GM10266 (cell line): ENCODE measurements around the gene DHPS.

Source experiments
- DNase-seq: peaks from one replicate; pipeline ENCODE4 v3.0.0; 2012; ENCODE audit errors: extremely low spot score
- CTCF ChIP-seq: IDR thresholded peaks from 2 replicates; pipeline ENCODE4 v1.5.1; 2012; ENCODE audit warnings: mild to moderate bottlenecking, low read depth; ENCODE audit not compliant: control insufficient read depth, insufficient read depth; ENCODE audit errors: missing control alignments

The DHPS gene

GRCh38 chr19:12695096-12695495 lies 13.4 kb upstream of the DHPS start:
- TF ChIP-seq CTCF = no peak
- DNase-seq = no peak

GRCh38 chr19:12694641-12695040 lies 13.0 kb upstream of the DHPS start:
- DNase-seq = no peak
- no peak for TF ChIP-seq CTCF

GRCh38 chr19:12692960-12693359 lies 11.3 kb upstream of the DHPS start:
- no peak for DNase-seq
- TF ChIP-seq CTCF = no peak

GRCh38 chr19:12689581-12690216 lies 8.0 kb upstream of the DHPS start:
- no peak for TF ChIP-seq CTCF
- DNase-seq = no peak

- DNase-seq = no peak
- TF ChIP-seq CTCF = no peak
Measured at GRCh38 chr19:12689012-12689411, 7.3 kb upstream of the DHPS start.

GRCh38 chr19:12687496-12688196 lies 6.0 kb upstream of the DHPS start, which contains the start of gene GNG14:
GNG14 (plus strand) TSS chr19:12687998; CDS start chr19:12688049, 51 bp downstream.
- no peak for DNase-seq
- TF ChIP-seq CTCF = no peak

GRCh38 chr19:12685831-12686230 lies 4.2 kb upstream of the DHPS start:
- no peak for TF ChIP-seq CTCF
- DNase-seq = no peak
